GM21786 (cell line): ENCODE results near the gene TMEM272.

Experiments
- ATAC-seq: cut with Tn5 transposase; IDR thresholded peaks from one replicate; pipeline ENCODE4 v1.9.1; 2021; ENCODE audit not compliant: unreplicated experiment

The TMEM272 gene

GRCh38 chr13:51856027-51856736 lies 11.2 kb upstream of the TMEM272 start:
- ATAC-seq, result no peak

- ATAC-seq, result no peak
Measured at GRCh38 chr13:51849145-51850101, 4.4 kb upstream of the TMEM272 start.

- no peak for ATAC-seq
Measured at GRCh38 chr13:51848674-51849073, 3.7 kb upstream of the TMEM272 start.

GRCh38 chr13:51846756-51847155 lies 1.8 kb upstream of the TMEM272 start:
- no peak for ATAC-seq

GRCh38 chr13:51845574-51846318 lies 769 bp upstream of the TMEM272 start:
- ATAC-seq, result no peak

- ATAC-seq, result no peak
Measured at GRCh38 chr13:51843529-51843928, 1.4 kb downstream of the TMEM272 start.

GRCh38 chr13:51841732-51842131 lies 3.2 kb downstream of the TMEM272 start:
- ATAC-seq, result no peak

- no peak for ATAC-seq
Measured at GRCh38 chr13:51840917-51841316, 4.1 kb downstream of the TMEM272 start.

- ATAC-seq, result no peak
Measured at GRCh38 chr13:51839711-51840540, 5.1 kb downstream of the TMEM272 start.

GRCh38 chr13:51838240-51838846 lies 6.6 kb downstream of the TMEM272 start:
- ATAC-seq, result no peak

- ATAC-seq, result no peak
Measured at GRCh38 chr13:51837016-51837415, 8.0 kb downstream of the TMEM272 start.

GRCh38 chr13:51834581-51835171 lies 10.3 kb downstream of the TMEM272 start:
- no peak for ATAC-seq

GRCh38 chr13:51833980-51834379 lies 11.0 kb downstream of the TMEM272 start:
- no peak for ATAC-seq

- peak; percentile 82 for ATAC-seq
Measured at GRCh38 chr13:51832471-51833152, 12.4 kb downstream of the TMEM272 start.

GRCh38 chr13:51831519-51831918 lies 13.5 kb downstream of the TMEM272 start:
- ATAC-seq, result no peak

GRCh38 chr13:51829568-51829899 lies 15.4 kb downstream of the TMEM272 start:
- no peak for ATAC-seq

- ATAC-seq, result no peak
Measured at GRCh38 chr13:51828730-51829567, 16.0 kb downstream of the TMEM272 start.

- no peak for ATAC-seq
Measured at GRCh38 chr13:51827254-51827653, 17.7 kb downstream of the TMEM272 start.
